Measurements from ENCODE around the gene ATP6V1D. TPM values are rescaled to one million over a fixed set of nuclear protein-coding genes. Genes with fewer than 3 reads are reported as not detected.

The ATP6V1D gene
- total RNA-seq, 1 experiment from 2014 or later = 125 TPM

Other genes with a start within 250 kb of the ATP6V1D start
- not detected in 2 replicates for gene GARIN2, start 170.4 kb downstream of the ATP6V1D start, total RNA-seq (2014; rRNA removed; shearing (Covaris generic))
- gene PALS1, start 118.4 kb downstream of the ATP6V1D start, total RNA-seq (2014; rRNA removed; shearing (Covaris generic)) = 20.4 and 35.0 TPM in 2 replicates
- gene EIF2S1, start 524 bp upstream of the ATP6V1D start, total RNA-seq (2014; rRNA removed; shearing (Covaris generic)) = 276 and 302 TPM in 2 replicates
- gene PLEK2, start 52.4 kb upstream of the ATP6V1D start, total RNA-seq (2014; rRNA removed; shearing (Covaris generic)) = 15.9 and 20.0 TPM in 2 replicates
- gene TMEM229B, start 128.9 kb upstream of the ATP6V1D start, total RNA-seq (2014; rRNA removed; shearing (Covaris generic)) = 0.71 and 10.9 TPM in 2 replicates
- 0.97 TPM in 1 of 2 replicates, not detected in the other for gene PLEKHH1, start 173.5 kb upstream of the ATP6V1D start, total RNA-seq (2014; rRNA removed; shearing (Covaris generic))
- 11.2 and 20.4 TPM in 2 replicates for gene PIGH, start 240.5 kb upstream of the ATP6V1D start, total RNA-seq (2014; rRNA removed; shearing (Covaris generic))

Measured in SJSA1 (cell line).